NCI-H446 treated with DMSO at 0.1 percent for 48 hours (cell line): Measurements from ENCODE around the gene ZBTB32.
A peak's percentile ranks its signal among the peaks of the same experiment; 100 is the strongest.

Experiments used
- DNase-seq: peaks from one replicate; lab custom pipeline; 2025; lab: John Stamatoyannopoulos, UW

Gene ZBTB32

GRCh38 chr19:35752746-35753350 is 48.5 kb downstream of the ZBTB32 start:
- DNase-seq, result no peak

- DNase-seq, result no peak
Measured at GRCh38 chr19:35753634-35754369, 49.4 kb downstream of the ZBTB32 start.

- no peak for DNase-seq
Measured at GRCh38 chr19:35754370-35755130, 50.2 kb downstream of the ZBTB32 start.

DNA sequence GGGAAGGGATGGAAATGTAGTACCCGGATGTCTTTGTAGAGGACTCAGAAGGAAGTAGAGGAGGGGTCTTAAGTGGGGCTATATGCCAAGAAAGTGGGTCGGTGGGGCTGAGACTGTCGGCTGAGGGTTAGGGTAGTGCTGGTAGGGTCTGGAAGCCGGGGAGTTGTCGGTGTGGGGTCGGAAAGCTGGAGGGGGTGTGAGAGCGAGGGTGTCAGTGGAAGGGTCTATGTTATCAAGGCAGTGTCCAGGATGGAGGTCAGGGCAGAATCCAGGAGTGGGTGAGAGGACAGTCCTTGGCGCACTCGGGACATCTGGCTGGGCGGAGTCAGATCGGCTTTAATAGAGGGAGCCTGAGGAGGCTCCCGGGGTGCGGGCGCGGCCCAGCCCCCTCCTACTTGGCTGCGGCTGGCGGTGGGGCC is 50.8 kb downstream of the ZBTB32 start:
- DNase-seq, result no peak

DNA sequence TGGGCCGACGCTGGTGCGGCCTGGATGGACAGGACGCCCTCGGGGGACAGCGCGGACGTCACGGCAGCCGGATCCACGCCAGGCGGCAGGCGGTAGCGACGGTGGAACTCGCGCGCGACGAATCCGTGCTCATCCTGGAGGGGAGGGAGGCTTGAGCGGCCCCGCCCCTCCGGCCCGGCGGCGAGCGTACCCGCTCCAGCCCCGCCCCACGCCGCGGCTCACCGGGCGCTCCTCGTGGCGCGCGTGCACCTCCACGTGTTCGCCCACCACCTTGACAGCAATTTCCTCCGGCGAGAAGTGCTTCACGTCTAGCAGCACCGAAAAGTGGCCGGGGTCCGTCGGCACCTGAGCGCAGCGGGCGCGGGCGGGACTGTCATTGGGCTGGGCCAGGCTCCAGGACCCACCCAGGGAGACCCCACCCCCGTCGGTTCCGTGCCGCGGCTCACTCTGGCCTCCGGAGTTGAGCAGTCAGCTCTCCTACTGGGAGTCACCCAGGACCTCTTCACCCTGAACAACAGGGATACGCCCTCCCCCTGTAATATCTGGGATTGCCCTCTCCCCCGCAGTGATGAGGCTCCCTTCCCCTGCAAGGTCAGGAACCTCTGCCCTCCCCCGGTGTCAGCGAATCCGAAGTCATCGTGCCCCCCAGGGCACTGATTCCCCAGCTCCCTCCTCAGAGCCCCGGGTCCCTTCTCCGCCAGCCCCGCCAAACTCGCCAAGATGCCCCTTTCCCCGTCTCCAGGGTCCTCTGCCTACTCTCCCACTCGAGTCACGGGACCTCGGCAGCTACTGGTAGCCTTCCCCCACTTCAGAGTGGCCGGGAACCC is 51.4 kb downstream of the ZBTB32 start:
- DNase-seq, result no peak

DNA sequence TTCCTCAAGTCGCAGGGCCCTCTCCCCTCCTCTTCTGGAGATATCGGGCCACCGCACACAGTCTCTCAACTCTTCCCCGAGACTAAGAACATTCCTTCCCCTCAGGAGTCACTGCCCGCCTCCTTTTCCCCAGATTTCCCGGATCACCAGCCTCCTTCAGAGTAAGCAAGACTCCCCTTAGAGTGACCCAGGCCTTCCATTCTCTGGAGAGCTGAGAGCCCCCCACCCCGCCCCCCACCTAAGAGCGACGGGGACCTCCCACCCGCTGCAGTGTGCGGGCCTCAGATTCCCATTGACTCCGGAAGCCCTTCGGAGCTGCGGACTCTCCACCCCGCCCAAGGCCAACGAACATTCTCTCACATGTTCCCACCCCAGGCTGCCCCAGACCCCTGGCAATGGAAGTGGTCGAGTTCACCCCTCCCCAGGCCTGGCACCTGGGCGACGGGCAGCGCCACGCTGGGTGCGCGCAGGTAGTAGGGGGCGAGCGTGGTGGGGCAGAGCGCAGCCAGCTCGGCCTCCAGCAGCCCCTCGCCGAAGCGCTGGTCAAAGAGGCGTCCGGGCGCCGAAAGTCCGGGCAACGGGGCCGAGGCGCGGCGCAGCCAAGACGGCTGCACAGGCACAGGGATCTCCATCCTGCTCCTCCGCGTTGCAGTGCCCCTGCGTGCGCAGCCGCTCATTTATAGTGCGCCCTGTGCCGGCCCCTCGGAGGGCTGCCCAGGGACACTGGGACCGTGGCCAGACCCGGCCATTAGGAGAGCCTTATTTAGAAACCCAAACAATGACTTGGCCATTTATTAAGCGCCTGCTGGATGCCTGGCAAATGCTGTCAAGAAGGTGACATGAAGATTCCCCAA is 52.2 kb downstream of the ZBTB32 start, which contains the start of gene HSPB6:
HSPB6 (minus strand) TSS at position 653 of the 854 bp plus-strand sequence; CDS start at position 632, 21 bp downstream.
- no peak for DNase-seq

DNA sequence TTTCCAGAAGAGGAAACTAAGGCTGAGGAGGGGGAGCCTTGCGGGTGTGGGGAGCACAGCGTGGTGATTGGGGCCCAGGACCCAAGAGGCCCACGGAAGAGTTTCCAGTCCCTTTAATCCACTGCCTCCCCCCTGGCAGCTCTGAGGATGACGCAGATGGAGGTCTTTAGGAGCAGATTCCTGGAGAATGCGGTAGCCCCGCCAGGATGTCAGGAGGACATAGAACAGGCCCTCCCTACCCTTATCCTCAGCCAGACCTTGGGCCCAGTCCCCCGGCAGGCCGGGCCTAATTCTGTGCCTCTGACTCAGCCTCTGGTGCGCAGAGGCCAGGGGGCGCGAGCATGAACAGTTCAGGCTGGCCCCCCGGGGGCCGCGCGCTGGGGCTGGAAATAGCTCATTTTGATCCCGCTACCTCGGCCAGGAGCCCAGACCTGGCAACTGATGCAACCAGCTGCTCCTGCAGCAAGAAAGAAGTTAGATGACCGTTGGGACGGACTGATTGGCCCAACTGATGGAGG is 52.9 kb downstream of the ZBTB32 start:
- peak; percentile 97 for DNase-seq

- peak; percentile 99 for DNase-seq
Measured at GRCh38 chr19:35757749-35758608, 53.6 kb downstream of the ZBTB32 start, which contains the start of gene PROSER3. Gene PROSER3 (plus strand): TSS chr19:35758176. CDS start chr19:35758216, 40 bp downstream.

DNA sequence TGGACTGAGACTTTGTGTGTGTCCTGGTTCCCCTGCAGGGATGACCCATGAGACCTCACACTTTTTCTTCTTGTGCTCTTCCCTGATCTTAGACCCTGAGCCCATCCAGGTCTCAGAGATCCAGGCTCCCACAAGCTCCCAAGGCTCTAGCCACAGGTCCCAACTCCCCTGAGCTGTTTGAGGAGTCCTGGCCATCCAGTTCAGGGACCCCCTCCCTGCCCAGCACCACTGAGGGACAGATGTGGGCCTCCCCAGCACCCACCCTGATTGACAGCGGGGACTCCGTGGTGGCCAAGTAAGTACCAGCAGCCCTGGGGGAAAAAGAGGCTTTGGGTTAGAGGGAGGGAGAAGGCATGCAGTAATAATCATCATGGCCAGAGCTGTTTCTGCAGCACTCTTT is 55.3 kb downstream of the ZBTB32 start:
- DNase-seq, result no peak

DNA sequence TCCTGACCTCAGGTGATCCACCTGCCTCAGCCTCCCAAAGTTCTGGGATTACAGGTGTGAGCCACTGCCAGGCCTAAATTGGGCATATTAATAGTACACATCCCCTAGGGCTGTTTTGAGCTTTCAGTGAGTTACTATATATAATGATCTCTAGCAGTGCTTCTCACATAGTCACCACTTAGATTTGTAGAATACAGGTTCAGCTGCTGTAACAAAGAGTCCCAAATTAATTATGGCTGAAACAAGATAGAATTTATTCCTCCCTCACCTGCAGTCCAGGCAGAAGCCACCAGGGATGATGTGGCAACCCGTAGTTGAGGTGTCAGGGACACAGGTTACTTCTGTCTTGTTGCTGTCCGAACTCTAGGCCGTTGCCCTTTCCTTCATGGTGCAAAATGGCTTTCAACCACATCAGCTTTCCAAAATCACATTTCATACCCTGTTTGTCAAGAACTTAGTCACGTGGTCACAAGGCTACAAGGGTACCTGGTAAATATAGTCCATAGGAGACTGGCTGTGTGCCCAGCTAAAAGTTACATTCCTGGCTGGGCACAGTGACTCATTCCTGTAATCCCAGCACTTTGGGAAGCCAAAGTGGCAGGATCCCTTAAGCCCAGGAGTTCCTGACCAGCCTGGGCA is 56.5 kb downstream of the ZBTB32 start:
- no peak for DNase-seq

GRCh38 chr19:35764432-35765315 is 60.3 kb downstream of the ZBTB32 start:
- no peak for DNase-seq
